Measurements from ENCODE around the gene IPO8. TPM values are rescaled to one million over a fixed set of nuclear protein-coding genes. Genes with fewer than 3 reads are reported as not detected.

Gene IPO8
- total RNA-seq: 10 to 100 TPM; 63.9 to 65.5 TPM
- long read RNA-seq, full-length matches to known transcripts: 1 of 11 reads
- long read RNA-seq, partial matches to known transcripts: 10 of 11 reads
- long read RNA-seq, other reads (novel, unspliced or antisense): 0 of 11 reads

DNA sequence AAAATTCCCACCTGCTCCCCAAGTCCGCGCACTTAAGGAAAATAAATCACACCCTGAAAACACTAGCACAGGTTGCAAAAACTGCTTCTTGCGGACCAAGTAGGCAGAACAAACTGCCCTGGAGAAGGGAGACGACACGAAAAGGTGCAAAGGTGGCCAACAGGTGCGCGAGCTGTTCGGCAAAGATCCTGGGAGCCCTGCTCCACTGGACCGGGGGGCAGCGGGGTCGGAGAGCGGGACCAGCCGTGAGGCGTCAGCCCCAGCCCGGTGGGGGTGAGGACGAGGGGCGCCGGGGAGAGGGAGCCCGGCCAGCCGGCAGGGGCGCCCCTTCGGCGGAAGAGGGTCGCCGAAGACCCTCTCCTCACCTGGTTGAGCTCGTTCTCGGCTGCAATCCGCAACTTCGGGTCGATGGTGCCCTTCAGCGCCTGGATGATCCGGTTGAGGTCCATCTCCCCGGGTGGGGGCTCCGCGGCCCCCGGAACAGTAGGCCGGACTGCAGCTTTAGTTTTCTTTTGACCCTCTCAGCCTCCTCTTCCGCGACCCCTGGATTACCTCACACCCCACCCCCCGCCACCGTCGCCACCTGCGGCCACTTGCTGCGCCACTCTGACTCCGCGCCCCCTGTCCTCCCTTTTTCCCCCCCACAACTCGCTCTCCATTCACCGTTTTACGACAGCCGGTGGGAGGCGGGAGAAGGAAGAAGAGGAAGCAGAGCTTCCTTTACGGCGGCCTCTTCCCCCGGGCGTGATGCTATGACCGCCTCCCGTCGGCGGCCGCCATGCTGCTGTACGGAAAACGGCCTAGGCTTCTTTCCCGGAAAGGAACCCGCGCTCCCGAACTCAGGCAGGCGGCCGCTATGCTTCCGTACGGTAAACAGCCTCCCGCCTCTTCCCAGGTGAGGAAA, at the start of gene IPO8:
IPO8 (minus strand) TSS at position 671 of the 904 bp plus-strand sequence; CDS start at position 449, 222 bp downstream.
- DNase-seq (peak; percentile 95 to 96), ATAC-seq (peak; percentile 96)
- intact Hi-C loops (cut with DNase I, micrococcal nuclease): no loop called here

DNA sequence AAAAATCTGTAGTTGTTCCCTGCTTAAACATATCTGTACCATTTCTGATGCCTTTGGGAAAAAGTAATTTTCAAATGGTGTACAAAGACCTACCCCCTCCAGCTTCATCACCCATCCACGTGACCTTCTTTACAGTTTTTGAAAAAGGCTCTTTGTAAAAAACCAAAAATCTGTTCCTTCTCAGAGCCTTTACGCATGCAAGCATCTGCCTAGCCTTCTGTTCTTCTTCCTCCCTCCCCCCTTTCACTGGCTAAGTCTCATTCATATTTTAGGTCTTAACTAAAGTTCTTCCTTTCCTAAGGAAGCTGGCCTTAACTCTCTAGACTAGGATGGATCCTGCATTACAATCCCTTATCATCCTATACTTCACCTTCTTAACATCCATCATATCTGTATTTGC, 48.7 kb upstream of the IPO8 start:
- no peak for DNase-seq
- intact Hi-C loops (cut with DNase I, micrococcal nuclease): no loop called here
- ATAC-seq: no peak

DNA sequence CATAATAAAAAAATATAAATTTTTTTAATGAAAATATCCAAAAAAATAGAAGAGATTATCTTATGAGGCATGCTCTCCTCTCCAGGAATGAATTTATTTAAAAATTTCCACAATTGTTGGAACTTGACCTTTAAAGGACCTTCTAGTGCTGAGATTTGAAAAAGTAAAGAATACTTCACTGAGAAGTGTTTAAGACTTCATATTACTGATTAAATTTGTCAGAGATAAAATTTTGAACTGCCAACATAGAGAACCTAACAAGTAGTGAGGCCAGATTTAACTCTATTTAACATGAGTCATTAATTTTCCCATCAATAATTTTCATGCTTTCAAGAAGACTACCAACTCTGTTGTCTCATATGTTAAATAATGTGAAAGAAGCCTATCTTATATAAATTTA, 44.6 kb upstream of the IPO8 start:
- intact Hi-C loops (cut with DNase I, micrococcal nuclease): no loop called here
- no peak for DNase-seq
- ATAC-seq: no peak

DNA sequence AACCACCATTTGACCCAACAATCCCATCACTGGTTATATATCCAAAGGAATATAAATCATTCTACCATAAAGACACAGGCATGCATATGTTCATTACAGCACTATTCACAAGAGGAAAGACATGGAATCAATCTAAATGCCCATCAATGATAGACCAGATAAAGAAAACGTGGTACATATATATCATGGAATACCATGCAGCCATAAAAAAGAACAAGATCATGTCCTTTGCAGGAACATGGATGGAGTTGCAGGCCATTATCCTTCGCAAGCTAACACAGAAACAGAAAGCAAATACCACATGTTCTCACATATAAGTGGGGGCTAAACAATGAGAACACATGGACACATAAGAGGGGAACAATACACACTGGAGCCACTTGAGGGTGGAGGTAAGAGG, 43.4 kb upstream of the IPO8 start:
- DNase-seq: no peak
- no peak for ATAC-seq
- intact Hi-C loops (cut with DNase I, micrococcal nuclease): no loop called here

DNA sequence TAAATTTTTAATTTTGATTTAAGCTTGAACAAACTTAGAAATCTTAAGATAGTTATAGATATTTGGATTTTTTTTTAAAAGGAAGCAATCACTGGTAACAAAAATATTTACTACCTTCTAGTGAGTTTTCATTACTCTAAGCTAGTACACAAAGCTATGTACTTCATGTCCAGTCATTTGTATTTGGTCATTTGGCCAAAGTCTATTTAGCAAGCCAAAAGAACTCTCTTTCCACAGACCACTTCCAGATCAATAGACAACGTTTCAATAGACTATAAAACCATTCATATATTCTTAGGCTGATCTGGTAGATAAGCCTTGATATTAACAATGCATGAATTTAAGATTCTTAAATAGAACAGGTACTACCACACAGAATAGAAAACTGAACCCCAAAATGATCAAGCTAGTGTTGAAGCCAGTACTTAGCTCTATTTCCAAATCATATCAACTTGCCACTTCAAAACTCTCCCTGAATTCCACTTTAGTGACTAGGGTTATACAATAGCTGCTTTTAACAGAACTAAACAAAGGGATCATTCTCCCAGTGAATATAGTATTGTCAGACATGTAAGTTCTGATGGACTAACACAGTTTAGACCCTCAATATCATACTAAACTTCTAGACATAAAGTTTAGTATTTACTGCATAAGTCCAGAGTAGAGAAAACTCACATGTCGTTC, 37.4 kb upstream of the IPO8 start:
- DNase-seq (no peak), ATAC-seq (no peak)
- intact Hi-C loops (cut with DNase I, micrococcal nuclease): no loop called here

DNA sequence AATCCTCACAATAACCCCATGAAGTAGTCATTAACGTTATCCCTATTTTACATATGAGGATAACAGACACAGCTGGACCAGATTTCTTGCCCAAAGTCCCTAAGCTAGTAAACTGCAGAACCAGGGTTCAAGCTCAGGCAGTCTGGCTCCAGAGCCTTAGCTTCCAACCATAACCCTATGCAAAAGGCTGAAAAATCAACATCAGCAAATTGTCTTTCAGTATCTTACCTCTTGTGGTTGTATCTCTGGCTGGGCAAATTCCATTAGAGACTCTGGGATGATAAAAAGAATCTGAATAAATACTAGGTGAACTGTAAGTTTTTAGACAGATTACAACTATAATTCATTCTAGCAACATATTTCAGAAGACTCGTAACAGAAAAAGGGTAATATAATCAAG, 34.3 kb upstream of the IPO8 start:
- intact Hi-C loops (cut with DNase I, micrococcal nuclease): no loop called here
- no peak for DNase-seq
- ATAC-seq: no peak

DNA sequence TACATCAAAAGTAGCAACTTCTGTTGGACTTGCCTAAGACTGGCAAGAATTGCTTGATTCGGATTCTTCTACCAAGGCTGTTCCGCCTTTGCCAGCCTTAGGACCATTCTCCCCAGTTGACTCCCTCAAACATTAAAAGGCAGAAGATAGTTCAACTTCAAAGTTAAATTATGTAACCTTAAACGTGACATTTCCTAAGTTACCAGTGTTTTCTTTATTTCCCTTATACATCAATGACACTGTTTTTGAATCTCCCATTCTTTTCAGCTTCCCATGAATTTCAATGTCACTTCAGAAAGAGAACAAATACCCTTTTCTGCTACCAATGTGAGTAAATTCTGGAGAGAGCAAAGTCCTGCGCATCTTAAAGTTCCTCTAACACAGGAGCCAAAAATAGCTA, 33.9 kb upstream of the IPO8 start:
- ATAC-seq (no peak), DNase-seq (no peak)
- intact Hi-C loops (cut with DNase I, micrococcal nuclease): no loop called here

DNA sequence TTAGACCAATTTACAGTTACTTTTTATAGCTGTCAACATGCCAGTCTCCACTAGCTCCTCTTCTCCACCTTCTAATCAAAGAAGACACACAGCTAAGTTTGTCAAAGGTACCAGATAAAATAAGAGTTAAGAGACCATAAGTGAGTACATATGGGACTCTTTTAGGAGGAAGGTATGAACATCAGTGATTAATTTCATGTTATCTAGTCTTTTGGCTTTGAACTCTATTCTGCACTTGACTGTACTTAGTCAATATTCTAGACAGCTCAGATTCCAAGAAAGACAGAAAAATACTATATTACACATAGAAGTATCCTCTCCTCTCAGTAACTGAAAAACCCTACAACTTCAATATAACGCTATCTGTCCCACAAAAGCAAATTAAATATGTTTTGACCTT, 31.0 kb upstream of the IPO8 start:
- ATAC-seq (no peak), DNase-seq (no peak)
- intact Hi-C loops (cut with DNase I, micrococcal nuclease): no loop called here

DNA sequence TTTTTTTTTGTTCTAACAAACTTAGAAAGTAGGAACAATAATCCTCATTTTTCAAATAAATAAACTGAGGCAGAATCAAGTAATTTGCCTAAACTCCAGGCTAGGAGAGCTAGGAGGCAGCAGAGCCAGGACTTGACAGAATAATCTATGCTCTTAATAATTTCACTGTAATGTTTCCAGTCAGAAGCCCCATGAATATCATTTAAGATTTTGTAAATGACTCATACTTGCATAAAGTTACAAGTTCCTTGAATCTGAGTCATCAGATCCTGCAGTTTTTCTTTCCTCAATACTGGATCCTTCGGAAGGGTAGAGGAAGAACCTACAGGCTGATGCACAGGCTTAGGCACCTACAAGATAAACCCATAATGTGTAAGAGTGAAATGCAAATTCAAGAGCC, 30.1 kb upstream of the IPO8 start:
- ATAC-seq (no peak), DNase-seq (no peak)
- intact Hi-C loops (cut with DNase I, micrococcal nuclease): no loop called here

DNA sequence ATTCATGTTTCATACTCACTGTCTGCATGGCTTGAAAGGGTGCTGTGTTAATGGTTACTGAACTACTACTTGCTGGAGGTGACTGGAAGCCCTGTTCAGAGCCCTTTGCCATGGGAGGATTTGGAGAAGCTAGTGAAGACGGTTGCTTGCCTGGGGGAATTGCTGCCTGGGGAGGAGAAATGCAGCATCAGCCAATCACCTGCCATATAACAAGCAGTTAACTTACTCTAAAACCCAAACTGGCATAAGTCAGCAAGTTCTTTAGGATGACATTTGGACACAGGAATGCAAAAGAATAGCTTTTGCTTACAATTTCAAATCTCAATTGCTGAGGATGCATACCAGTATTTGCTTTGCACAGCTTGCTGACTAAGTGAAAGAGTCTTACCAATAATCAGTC, 23.4 kb upstream of the IPO8 start:
- intact Hi-C loops (cut with DNase I, micrococcal nuclease): no loop called here
- no peak for DNase-seq
- ATAC-seq: no peak

DNA sequence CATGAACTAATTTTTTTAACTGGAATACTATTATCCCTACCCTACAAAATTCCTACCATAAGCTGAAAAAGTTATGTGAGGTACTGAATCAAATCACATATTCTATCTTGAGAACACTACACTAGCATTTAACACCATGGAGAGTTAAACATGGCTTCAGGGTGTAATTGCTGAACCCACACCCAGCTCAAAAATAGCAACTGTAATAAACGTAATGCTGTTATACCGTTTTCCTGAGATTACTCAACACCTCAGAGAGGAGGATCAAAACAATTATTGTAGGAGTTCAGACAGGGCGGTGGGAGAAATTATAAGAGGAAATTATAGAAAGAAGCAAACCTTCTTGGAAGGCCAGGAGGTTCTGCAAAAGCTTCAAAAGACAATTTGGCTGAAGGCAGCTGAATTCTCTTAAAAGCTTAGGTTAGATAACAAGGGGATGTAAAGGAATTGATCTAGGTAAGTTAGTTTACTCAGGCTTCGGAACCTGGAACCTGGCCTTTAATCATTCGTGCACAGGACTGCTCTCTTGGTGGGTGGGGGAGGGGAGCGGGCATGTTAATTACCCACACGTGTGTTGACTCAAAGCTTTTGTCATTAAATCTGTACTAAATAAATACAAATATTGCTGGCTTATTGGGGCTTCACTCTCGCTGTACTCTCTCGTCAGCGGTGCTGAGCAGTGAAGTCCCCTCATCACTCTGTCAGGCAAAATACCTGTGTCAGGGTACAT, 12.1 kb upstream of the IPO8 start:
- DNase-seq (peak in 1 of 2 donors; percentile 58), ATAC-seq (peak; percentile 86)
- intact Hi-C loops (cut with DNase I, micrococcal nuclease): no loop called here

DNA sequence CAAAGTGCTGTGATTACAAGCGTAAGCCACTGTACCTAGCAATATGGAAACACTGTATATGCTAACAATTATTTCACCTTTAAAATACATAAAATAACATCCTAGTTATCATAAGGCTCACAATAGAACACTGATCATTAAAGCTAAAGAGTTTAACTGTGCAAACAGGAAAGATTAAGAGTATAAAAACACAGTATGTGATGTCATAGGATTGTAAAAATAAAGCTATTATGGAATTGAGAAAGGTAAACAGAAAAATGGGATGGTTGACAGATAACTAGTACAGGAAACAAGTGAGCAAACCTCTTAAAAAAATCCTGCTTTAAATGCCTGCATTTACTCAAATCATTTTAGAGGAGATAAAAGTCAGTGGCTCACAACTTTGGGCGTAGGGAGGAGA, 10.8 kb upstream of the IPO8 start:
- ATAC-seq: peak; percentile 89
- intact Hi-C loops (cut with DNase I, micrococcal nuclease): no loop called here
- no peak for DNase-seq

DNA sequence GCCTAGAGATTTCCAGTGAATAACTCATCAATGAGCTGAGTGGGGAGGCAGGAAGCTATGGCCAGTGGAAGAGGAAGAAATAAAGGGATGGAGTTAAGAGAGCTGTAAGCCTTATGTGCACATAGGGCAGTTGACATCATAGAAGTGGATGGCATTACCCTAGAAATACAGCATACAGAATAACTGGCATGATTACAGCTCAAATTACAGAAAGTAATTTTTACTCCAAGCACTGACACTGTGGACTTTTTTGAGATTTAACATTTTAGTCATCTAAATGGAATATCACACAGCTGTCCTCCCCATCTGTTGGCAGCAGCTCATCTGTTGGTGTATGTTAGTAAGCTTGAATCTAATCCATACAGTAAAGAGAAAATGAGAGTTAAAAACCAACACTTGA, 5.4 kb upstream of the IPO8 start:
- intact Hi-C loops (cut with DNase I, micrococcal nuclease): no loop called here
- ATAC-seq (no peak), DNase-seq (no peak)

DNA sequence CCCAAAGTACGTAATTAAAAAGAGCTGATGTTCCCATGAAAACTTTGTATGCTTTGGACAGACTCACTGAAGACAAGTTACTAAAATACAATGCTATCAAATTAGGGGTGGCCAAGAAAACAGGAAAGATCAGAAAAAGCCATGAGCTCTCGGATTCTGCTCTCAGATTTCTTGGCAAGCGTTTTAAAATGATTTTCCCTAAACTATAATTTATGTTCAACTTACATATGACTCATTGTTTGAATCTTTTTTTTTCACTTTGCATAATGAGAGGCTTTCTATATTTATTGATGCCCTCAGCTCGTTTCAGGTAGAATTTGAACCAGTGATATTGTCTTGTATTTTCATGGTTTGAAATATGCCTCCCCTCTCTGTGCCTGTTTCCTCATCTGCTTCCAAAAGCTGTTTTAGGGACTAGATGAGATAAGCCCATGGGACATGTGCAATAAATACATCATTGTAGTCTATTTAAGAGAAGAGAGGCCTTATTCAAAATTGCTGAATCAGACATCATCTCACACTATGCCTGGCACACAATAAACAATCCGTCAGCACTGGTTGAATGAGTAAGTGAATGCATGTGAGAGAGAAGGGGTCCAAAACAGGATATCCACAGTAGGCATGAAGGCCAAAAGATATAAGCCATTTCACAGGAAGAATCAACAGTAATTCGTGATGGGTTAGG, 4.7 kb upstream of the IPO8 start:
- ATAC-seq (no peak), DNase-seq (no peak)
- intact Hi-C loops (cut with DNase I, micrococcal nuclease): no loop called here

DNA sequence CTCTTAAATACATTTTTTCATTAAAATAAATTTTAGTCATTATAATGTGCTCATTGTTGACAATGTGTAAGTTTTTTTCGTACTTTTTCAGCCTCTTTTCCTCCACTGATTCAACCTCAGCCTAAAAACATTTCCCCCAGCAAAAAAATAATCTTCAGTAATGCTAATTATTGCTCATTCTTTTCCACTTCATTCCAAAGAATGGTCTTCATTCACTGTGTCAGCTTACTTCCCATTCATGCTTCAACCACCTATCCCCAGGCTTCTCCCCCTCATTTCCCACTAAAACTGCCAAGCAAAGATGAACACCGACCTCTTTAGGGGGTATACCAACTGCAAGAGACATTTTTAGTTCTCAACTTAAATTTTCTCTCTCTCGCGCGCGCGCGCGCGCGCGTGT, 2.7 kb upstream of the IPO8 start:
- intact Hi-C loops (cut with DNase I, micrococcal nuclease): no loop called here
- no peak for ATAC-seq
- DNase-seq: no peak

DNA sequence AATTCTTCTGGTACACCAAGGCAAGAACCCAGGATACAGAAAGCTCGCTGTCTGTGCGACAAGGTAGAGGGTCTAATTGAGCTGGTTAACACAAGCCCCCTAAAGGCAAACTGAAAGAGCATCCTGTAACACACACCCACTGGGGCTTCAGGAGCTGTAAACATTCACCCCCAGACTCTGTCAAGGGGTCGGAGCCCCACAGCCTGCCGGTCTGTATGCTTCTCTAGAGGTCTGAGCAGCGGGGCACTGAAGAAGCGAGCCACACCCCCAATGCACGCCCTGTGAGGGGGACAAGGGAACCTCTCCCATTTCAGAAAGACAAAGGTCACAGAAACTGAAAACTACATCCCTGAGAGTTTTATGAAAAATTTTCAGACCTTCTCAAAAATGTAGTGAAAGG, 1.3 kb upstream of the IPO8 start:
- DNase-seq: no peak
- intact Hi-C loops (cut with DNase I, micrococcal nuclease): no loop called here
- ATAC-seq: no peak

DNA sequence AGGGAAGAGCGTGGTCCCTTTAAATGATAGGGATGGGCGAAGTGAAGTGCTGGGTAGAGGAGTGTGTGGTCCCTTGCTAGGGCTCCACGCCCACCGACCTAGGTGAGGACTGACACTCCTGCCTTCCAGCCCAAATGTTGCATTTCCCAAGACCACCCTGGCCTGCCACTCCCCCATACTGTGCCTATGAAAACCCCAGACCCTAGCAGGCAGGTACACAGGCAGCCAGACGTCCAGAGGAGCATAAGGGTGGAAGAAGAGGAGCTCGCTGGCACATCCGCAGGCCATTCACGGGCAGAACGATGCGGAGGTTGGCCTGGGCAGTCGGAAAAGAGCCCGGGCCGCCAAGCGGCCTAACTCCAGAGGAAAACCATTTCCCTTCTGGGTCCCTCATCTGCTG, 817 bp upstream of the IPO8 start:
- DNase-seq (peak in 1 of 2 donors; percentile 9), ATAC-seq (no peak)
- intact Hi-C loops (cut with DNase I, micrococcal nuclease): no loop called here

DNA sequence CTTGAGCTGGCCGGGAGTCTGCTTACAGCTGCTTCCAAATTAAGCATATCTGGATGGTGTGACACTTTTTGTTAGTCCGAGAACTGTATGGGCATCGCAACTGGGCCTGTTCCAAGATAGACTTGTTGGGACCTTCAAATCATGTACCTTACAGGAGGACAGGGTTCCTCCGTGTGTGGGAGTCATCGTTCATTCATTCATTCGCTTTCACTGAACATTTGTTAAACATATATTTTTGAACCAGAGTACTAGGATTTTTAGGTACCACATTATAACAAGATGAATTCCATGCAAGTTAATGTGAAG, 387 bp upstream of the IPO8 start:
- ATAC-seq: no peak
- intact Hi-C loops (cut with DNase I, micrococcal nuclease): no loop called here
- no peak for DNase-seq
